SK-N-MC (cell line): ENCODE measurements around the gene KRTAP5-6.

Experiments
- DNase-seq: peaks from one replicate; pipeline ENCODE4 v3.0.0-alpha.2; 2011; ENCODE audit warnings: low read depth, low spot score
- H3K27ac ChIP-seq: fragments of 200-600 bp; sonication (generic); 2 replicates; pipeline ENCODE4 v1.5.1; 2016; ENCODE audit warnings: mixed run types
- H3K36me3 ChIP-seq: fragments of 200-600 bp; sonication (generic); 2 replicates; pipeline ENCODE4 v1.6.1; 2017; ENCODE audit warnings: antibody characterized with exemption, low read length, mixed read lengths; ENCODE audit not compliant: insufficient read depth
- H3K4me3 ChIP-seq: fragments of 200-600 bp; sonication (generic); 2 replicates; pipeline ENCODE4 v1.5.1; 2016
- H3K9ac ChIP-seq: fragments of 200-600 bp; sonication (generic); 2 replicates; pipeline ENCODE4 v1.8.0; 2017; ENCODE audit warnings: mixed run types, mixed read lengths; ENCODE audit not compliant: insufficient read length
- H3K9me3 ChIP-seq: fragments of 200-600 bp; sonication (generic); 2 replicates; pipeline ENCODE4 v1.6.1; 2017; ENCODE audit warnings: low read depth, mild to moderate bottlenecking, antibody characterized with exemption, low read length, moderate library complexity, mixed read lengths
- EZH2 ChIP-seq: fragments of 200-600 bp; sonication (generic); IDR thresholded peaks from one replicate; pipeline ENCODE4 v1.6.1; 2017; ENCODE audit warnings: antibody characterized with exemption
- FOXP2 ChIP-seq: optimal IDR thresholded peaks from 2 replicates; pipeline ENCODE3; 2011; ENCODE audit warnings: mild to moderate bottlenecking, moderate library complexity; ENCODE audit not compliant: insufficient read depth; ENCODE audit errors: extremely low read length, control extremely low read depth
- POLR2AphosphoS5 ChIP-seq: IDR thresholded peaks from 2 replicates; pipeline ENCODE4 v1.6.1; 2012; ENCODE audit warnings: mild to moderate bottlenecking, low read depth, low read length, borderline replicate concordance

KRTAP5-6 gene

GRCh38 chr11:1746956-1747752 lies 50.2 kb downstream of the KRTAP5-6 start:
- DNase-seq, result no peak
- H3K27ac ChIP-seq, result no peak overlapping the region
- H3K36me3 ChIP-seq, result no peaks in the 10 kb centered on the region
- H3K9ac ChIP-seq, result no peak overlapping the region
- no peaks in the 10 kb centered on the region for H3K9me3 ChIP-seq
- H3K4me3 ChIP-seq, result no peak overlapping the region
- TF ChIP-seq FOXP2, result no peak
- TF ChIP-seq EZH2, result no peak
- no peak for TF ChIP-seq POLR2AphosphoS5
